Fibroblast of peridontal ligament (primary cell): ENCODE data around the gene MKKS.

Source experiments
- DNase-seq: peaks from one replicate; pipeline ENCODE4 v3.0.0-alpha.2; 2010; ENCODE audit errors: extremely low read depth

Gene MKKS

DNA sequence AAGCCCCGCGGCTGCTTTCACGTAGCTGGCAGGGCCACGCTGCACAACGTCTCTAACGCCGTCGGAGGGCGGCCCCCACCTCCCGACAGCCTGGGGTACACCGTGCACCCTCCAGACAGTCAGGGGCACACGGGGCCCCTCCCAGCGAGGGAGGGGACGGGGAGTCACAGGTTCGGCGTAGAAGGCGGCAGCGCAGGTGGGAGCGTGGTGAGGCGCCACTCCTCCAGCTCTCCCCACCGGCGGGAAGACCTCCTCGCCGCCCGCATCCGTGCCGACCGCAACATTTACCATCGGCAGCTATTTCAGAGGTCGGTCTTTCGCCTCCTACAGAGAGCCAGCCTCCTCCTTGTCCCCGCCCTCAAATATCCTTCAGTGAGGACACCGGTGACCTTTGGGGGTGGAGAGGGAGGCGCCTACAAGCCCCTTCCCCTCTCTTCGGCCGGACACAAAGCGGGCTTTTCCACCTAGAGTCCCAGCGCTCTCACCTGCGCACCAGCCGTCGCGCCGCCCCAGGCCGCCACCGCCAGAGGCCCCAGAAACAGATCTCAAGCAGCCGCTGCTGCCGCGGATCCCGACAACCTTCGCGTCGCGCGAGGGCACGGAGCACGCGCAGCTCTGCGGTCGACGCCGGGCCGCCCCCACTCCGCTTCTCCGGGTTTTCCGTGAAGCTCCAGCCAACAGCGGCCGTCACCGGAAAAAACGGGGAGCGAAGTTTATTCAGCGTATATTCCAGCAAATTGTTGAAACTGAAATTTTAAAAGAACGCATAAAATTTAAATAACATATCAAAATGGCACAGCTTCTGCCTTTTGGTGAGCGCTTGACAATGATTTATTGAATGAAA lies at the start of gene MKKS:
MKKS (minus strand) TSS at position 600 of the 844 bp plus-strand sequence. CDS start 20,708 bp downstream, outside the sequence.
- peak; percentile 91 for DNase-seq

DNA sequence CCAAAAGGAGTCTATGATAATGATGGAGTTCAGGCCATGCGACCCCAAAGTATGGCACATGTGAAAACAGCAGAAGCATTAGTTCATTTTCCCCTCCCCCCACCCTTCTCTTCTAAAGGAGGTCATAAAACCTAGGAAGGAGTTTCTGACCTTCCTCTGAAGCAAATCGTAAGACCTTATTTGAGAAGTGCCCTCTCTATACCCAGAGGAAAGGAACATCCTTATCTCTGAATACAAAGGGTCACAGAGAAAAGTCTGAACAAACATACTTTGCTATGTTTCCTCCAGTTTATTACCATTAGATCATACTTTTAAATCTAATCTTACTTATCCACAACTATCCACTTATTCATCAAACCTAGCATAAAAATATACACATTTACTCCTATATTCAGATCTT lies 49.7 kb upstream of the MKKS start:
- no peak for DNase-seq

DNA sequence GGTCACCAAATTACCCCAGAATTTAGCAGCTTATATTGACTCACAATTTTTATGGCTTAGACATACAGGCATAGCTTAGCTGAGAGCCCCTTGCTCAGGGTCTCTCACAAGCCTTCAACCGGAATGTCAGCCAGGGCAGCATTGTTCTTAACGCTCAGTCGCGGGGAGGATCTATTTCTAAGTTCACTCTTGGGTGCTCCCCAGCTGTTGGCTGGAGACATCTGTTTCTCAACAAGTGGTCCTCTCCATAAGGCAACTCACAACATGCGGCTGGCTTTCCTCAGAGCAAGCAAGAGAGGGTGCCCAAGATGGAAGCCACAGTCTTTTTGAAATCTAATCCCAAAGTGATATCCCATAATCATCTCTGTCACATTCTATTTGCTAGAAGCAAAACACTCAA lies 47.7 kb upstream of the MKKS start:
- DNase-seq: no peak

DNA sequence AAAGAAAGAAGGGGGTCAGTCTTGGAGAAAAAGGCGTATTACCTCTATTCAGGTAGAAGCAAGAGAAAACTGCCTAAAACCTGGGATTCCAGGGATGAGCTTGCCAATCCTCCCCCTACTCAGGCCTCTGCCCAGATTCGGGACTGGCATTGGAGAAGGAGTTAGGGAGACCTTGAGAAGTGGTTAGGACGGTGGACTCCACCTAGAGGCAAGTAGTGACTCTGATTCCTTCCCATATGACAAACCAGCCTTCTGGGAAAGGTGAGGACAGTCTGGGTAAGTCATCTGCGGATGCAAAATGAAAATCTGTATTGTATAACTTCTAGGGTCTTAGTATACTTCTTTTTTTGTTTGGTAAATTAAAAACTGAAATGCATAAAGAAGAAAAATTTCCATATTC lies 44.9 kb upstream of the MKKS start:
- no peak for DNase-seq

DNA sequence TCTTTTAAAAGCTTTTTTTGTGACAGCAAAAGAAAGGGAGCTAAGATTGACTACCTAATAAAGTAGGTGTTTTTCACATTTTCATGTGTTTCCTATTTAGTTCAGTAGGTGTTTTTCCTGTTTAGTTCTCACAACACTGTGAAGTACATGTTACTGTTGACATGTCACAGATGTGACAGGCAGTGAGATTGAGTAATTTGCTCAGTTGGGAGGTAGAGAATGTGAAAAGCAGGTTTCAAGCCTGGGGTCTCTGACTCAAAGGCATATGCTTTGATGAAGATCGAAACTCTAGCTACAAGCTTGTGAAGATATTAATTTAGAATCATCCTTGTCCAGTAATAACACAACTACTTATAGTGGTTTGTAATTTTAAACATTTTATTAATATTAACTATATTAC lies 44.2 kb upstream of the MKKS start:
- DNase-seq: no peak

DNA sequence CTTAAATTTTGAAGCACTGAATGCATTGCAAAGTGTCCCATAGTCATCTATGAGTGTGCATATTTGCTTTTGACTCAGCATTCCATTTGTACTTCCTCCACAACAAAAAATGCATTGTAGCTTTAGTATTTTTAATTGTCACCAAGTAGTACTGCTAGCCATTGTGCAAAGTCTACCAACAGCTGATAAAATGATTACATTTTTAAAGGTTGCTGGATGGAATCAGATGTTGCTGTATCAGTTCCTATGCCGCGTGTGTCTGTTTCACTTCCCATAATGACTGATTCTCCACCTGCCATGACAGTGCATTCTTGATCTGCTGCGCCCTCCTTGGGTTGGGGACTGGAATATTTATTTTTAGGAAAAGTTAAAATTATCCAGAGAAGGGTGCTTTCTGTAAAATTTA lies 42.3 kb upstream of the MKKS start:
- peak; percentile 22 for DNase-seq

DNA sequence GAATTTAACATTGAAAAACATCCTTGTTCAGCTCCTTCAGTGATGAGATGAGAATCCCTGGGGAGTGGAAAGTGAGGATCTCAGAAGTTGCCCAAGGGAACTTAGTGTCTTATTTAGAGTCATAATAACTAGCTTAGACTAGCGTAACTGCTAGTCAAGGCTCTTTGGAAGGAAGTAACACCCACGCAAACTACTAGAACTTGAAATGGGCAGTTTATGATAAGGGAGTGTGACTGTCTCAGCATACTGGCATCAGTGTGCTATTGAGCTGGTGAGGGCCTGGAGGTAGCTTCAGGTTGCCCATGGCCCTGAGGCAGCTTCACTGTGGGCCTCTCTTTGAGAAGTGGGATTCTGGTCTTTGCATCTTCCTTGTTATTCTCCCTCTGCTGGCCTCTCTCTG lies 41.2 kb upstream of the MKKS start:
- DNase-seq: no peak

DNA sequence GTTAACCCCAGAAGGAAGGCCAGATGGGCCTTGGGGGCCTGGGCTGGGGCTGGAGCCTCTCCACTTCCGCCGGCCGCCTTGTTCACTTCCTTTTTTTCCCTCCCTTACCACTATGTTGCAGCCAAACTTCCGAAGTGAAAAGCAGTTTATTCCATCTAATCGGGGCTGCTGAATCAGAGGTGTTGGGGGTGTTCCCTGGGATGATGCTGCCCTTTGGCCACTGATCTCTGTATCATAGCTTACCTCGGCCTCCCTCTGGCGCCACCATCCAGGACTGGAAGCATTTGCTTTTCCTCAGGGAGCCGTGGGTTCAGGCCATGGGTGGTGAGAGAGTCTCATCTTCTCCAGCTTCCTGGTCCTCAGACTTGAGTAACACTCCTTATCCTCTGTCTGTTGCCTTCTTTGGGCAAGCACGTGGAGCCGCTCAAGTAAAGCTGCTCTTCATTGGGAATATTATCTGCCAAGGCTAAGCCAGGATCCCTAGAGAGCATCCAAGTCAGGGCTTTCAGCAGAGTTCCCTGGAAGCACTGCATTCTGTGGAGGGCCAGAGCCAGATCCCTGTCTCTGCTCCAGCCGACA lies 40.7 kb upstream of the MKKS start:
- peak; percentile 58 for DNase-seq

DNA sequence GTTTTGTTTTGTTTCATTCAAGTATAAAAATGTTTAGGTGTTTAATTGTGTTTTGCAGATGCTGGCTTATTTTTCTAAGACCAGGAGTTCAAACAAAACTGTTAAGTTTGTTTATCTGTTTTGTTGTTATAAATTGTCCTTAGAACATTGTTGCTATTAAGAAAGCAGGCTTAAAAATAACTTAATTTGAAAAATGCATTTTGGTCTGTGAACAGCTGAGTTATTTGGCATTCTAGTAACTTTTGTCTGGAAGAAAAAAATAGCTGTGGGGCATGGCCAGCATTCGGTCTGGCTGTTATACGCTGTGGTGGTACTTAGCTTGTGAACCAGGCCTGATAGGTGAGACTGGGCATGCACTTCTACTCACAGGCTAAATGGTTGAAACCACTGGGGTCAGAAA lies 38.8 kb upstream of the MKKS start:
- DNase-seq: no peak

DNA sequence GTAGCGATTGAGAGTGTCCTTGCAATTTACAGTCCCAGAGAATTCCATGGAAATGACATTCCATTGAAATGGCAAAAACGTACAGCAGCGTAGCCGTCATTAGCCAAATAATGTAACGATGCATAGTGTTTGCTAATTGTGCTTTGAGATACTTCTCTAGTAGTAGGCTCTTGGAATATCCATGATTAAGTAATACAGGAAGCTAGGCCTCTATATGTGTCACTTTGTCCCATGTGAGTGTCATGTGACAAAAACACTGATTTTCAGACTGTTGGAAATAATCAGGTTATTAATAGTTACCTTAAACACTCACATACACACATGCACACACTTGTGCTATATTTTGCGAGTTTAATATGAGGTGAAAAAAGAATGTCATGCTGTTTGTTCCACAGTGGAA lies 36.3 kb upstream of the MKKS start:
- DNase-seq: no peak

DNA sequence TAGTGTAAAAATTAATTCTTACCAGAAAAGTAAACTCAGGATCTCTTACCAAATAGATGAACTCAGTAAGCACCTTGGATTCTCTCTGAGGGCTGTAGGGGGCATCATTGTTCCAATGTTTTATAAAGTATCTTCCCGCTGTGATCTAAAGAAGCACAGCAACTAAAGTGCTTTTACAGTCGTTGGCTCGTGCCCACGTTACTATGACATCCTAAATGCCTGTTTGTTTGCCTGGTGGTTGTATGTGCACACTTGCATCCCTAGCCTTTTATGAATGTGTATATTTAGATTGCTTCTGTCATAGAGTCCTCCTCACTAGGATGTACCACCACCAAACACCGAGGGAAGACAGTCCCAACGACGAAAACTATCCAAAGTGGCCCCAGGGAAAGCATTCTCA lies 35.6 kb upstream of the MKKS start:
- peak; percentile 95 for DNase-seq

DNA sequence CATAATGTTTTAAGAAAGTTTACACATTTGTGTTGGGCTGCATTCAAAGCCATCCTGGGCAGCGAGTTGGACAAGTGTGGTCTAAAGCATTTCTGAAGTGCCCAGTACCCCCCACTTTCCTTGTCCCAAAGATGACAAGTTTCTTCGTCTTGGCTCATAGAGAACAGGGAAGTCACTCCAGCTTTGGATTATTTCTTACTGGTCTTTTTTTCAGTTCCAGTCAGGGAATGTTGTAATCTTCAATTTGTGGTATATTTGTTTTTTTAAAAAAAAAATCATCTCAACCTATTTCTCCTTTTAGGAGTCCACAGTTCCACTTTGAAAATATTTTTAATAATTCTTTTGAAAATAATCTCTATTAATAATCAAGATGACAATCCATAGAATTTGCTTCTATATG lies 35.0 kb upstream of the MKKS start:
- no peak for DNase-seq

DNA sequence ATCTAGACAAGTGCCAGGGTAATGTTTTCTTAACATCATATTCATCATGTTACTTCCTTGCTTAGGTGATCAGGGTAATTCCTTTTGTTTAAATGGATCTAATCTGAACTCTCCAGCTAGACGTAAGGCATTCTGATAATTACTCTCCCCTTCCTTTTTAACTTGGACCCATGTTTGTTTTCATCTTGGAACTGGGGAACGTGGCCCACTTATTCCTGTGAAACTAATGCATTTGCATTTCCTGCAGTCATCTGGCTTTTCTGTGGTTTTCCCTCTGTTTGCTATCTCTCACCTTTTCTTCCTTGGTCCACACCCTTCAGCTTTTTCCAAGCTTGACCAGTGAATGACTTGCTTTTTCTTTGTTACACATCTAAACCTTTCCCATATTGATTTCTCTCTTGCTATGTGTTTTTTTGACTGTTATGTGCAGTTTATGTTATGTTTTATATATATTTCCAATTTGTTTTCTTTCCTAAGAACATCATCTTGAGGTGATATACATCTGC lies 34.4 kb upstream of the MKKS start:
- DNase-seq: no peak

DNA sequence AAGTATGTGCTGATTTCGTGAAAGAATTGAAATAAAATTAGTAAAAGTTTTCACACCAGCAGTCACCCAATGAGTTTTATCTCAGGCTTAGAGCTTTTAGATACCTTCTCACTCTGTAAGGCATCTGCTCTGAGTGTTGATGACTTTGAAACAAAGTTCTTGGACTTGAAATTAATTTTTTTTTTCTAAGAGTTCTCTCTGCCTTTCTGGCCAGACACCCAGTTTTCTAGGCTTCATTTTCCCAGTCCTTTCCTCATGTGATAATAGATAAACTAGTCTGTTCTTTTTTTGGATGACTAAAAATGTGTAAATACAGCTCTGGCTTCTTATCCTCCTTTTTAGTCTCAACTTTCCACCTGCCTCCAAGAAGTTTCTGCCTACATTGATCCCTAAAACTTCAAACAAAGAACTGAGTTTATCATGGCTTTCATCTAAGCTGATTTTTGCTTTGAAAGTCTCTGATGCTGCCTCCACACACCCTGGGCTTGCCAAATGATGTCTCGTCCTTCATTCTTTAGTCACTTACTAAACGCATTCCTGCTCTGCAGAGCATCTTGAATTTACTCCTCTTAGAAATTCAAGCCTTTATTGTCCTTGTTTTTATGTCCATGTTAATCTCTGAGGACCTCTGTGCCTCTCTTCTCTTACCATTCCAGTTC lies 33.8 kb upstream of the MKKS start:
- DNase-seq: no peak

DNA sequence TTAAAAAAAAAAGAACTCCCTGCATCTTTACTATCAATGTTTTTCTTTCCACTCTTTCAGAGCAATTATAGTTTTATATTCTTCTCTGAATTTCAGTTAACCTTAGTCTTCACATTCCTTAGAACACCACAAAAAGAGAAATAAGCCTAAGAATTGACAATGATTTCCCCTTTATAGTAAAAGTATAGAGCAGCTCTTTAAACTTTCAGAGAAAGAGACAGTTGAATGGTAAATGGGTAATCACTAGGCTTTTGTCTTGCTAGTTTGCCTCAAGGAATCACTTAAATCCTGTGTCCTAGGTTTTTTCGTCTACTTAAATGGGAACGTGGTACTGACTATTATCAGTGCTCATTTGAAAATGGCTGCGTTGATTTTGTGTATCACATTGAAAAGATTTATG lies 32.8 kb upstream of the MKKS start:
- no peak for DNase-seq

DNA sequence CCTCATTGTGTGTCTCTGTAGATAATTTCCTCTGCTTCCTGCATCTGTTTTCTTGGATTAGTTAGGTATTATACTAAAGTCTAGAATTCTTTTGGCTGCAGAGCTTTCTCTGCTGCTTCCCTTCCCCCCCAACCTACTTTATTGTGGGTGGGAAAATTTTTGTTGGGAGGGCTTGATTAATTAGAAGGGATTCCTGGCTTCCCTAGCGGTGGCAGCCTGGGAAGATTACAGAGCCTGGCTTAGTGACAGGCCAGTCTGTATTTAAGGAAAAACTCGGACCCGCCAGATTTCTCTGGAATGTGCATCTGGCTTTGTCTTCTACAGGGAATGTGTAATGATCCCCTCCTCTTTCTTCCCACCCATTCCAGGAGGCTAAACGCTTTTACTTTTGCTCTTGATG lies 32.3 kb upstream of the MKKS start:
- DNase-seq: peak; percentile 44

DNA sequence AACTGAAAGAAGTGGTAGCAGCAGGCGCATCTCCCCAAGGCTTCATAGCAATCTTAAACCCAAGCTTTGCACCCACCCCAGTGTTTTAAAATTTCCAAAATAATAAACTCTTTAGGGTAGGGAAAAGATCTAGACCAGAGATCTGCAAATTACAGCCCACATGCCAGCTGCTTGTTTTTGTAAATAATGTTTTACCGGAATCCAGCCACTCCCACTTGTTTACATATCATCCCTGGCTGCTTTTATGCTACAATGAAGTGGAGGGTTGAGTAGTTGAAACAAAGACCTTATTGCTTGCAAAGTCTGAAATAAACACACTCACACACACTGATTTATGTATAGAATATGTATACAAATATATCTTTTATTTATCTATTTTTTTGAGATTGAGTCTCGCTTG lies 31.1 kb upstream of the MKKS start:
- DNase-seq: no peak

DNA sequence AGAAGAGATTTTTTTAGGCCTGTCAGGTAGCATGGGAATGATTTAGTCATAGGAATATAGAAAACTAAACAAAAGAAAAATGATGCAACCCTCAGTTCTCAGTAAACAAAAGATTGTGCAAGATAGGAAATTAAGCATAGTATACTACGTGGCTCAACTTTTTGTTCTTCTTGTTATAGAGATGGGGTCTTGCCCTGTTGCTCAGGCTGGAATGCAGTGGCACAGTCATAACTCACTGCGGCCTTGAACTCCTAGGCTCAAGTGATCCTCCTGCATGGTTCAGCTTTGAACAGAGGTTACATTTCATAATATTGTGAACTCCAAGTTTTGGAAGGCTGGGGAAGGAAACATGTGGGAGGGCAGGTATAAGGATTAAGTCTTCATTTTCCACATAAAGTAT lies 29.6 kb upstream of the MKKS start:
- no peak for DNase-seq

DNA sequence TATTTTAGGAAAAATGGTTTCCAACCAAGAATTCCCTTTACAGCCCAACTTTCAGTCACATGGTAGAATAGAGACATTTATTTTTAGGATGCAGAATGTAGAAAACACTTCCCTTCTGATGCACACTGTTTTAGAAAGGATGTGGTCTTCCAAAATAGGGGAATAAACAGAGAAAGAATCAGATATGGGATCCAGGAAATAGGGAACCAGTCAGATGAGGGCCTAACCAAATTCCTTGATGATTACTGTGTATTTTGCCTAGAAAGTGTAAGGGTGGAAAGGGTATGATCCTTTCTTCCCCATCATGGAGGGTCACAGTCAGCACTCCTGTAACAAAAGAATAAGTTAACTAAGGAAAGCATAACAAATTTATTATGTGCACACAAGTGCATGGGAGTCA lies 28.5 kb upstream of the MKKS start:
- no peak for DNase-seq

DNA sequence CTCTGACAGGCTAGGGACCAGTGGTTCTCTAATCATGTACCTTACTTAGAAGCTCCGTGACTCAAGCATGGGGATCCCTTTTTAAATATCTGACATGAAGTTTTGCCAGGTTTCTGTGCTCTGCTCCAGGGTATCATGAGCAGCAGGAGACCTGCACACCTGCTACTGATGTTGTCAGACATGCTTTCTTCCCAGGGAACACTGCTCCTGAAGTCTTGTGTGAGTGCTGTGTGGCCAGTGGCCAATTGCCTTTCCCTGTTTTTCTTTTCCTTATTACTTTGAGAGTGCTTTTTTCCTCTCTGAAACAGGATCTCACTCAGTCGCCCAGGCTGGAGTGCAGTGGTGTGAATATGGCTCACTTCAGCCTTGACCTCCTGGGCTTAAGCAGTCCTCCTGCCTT lies 27.5 kb upstream of the MKKS start:
- no peak for DNase-seq

DNA sequence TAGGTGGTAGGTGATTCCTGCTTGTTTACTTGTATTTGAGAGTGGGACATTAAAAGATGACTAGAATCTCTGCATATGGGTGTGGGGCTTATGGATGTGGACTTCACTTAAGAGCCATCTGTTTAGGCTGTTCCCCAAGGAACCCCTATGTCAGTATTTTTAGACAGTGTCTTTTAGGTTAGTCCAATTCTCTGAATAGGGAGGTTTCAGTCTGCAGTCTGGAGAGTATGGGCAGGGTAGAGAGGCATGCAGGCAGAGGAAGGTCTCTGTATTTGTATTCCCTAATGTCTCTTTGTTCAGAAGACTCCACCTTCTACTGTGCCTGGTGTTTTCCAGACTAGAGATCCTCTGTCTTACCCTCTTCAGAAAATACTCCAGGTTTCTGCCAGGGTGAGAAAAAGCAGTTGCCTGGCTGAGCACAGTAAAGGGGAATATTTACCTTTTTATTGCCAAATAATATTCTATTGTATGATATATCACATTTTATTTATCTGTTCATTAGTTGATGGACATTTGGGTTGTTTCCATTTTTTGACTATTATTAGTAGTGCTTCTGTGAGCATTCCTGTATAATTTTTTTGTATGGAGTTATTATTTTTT lies 20.2 kb upstream of the MKKS start:
- DNase-seq: no peak

DNA sequence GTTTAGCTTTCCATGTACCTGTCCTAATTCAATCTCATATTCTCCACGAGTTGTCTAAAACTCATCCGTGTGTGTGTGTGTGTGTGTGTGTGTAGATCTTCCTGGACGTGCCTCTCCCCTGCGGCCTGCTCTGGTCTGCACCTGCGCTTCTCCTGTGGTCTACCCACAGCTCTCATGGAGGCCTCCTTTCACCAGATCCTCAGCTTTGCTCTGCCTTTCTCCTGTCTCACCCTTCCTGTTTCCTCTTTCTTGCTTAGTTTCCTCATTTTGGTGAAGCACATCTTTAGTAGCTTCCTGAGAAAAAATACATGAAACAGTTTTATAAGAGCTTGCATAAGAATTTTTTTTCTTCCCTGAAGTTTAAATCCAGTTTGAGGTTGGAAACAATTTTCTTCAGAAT lies 19.2 kb upstream of the MKKS start:
- no peak for DNase-seq

DNA sequence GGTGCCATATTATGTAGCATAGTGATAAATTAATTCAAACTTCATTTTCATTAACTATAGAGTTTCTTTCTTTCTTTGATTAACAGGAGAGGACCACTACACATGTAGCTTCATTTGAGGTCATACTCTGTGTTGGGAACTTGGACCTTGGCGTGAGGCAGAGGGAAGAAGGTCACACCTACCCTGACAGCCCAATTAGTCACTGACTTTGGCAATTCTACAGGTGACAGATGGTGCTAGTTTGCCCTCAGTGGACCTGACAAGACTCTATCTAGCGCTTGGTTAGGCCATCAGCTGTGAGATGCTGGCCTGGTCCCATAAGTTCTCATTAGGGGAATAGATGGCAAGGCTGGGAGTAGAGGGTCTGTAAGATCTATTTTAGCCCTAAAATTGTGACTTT lies 15.2 kb upstream of the MKKS start:
- no peak for DNase-seq
